Upper lobe of left lung (tissue), 6 donors: Measurements from ENCODE around the gene FKBP2. TPM values are rescaled to one million over a fixed set of nuclear protein-coding genes. Genes with fewer than 3 reads are reported as not detected.

Experiments used
- ATAC-seq, 2 donors: fragments of 200-7000 bp; cut with Tn5 transposase; one replicate each; pipeline ENCODE4 v1.9.1; 2022; ENCODE audit warnings: mild to moderate bottlenecking in 2 of 2, moderate library complexity in 2 of 2; ENCODE audit not compliant: low FRiP score in 2 of 2
- DNase-seq, 2 donors: peaks; one replicate each; pipeline ENCODE4 v3.0.0-alpha.2; 2019 to 2020
- H3K27ac ChIP-seq, 4 donors: fragments of 200-600 bp; sonication (generic); one replicate each; pipeline ENCODE4 v1.5.1; 2016 to 2019
- H3K27me3 ChIP-seq, 4 donors: fragments of 200-600 bp; sonication (generic); one replicate each; pipeline ENCODE4 v1.5.1; 2017 to 2019
- H3K36me3 ChIP-seq, 4 donors: fragments of 200-600 bp; sonication (generic); one replicate each; pipeline ENCODE4 v1.5.1; 2016 to 2019
- H3K4me1 ChIP-seq, 4 donors: fragments of 200-600 bp; sonication (generic); one replicate each; pipeline ENCODE4 v1.5.1; 2018 to 2019
- H3K4me3 ChIP-seq, 4 donors: fragments of 200-600 bp; sonication (generic); one replicate each; pipeline ENCODE4 v1.5.1; 2017 to 2019; ENCODE audit warnings: mild to moderate bottlenecking in 2 of 4, moderate library complexity in 1 of 4
- H3K9me3 ChIP-seq, 4 donors: fragments of 200-600 bp; sonication (generic); one replicate each; pipeline ENCODE4 v1.5.1; 2018 to 2019
- CTCF ChIP-seq, 6 experiments: fragments of 450-650 bp in 4 of 6; fragments of 200-600 bp in 2 of 6; sonication (generic) in 2 of 6; IDR thresholded peaks; one replicate each; pipeline ENCODE4 v1.5.1; 2016 to 2019; ENCODE audit warnings: antibody characterized with exemption in 6 of 6
- EP300 ChIP-seq, 4 donors: sonication (generic); formaldehyde crosslinking; IDR thresholded peaks; one replicate each; pipeline ENCODE4 v1.5.1; 2017; ENCODE audit warnings: antibody characterized with exemption in 4 of 4, control low read depth in 2 of 4
- POLR2A ChIP-seq, 4 donors: fragments of 450-650 bp; IDR thresholded peaks; one replicate each; pipeline ENCODE4 v1.5.1; 2016 to 2017; ENCODE audit warnings: antibody characterized with exemption in 4 of 4, mild to moderate bottlenecking in 2 of 4
- POLR2AphosphoS5 ChIP-seq, 2 donors: sonication (generic); formaldehyde crosslinking; IDR thresholded peaks; one replicate each; pipeline ENCODE4 v1.5.1; 2017; ENCODE audit warnings: antibody characterized with exemption in 2 of 2
- WGBS, 2 donors: methylation state at CpG; one replicate each; pipeline ENCODE4 v1.1.5; 2017 to 2018; 5-methylcytosine and 5-hydroxymethylcytosine counted together
- total RNA-seq, 6 donors: library from RNA; depleted of rRNA in 4 of 6; stranded (reverse); fragments of >200 nt in 4 of 6; gene quantifications; one replicate each; pipeline versions ENCODE4 v1.1.0 to v1.2.1, GENCODE V29; 2016 to 2021
- donor health status: DM: no; HTN: no; CAD: no; lungs with moderate emphysema.
- donor health status: DM: no; HTN: yes; CAD: no; lungs with severe emphysema.

Gene FKBP2
- total RNA-seq, 6 donors from 2014 or later: 40.9 to 132 (median 63.1) TPM

GRCh38 chr11:64248578-64248977 lies 7.7 kb downstream of the FKBP2 start:
- DNase-seq (no peak), ATAC-seq (no peak)
- Histone ChIP-seq H3K4me3 (no peak overlapping the region), H3K27me3 (no peaks in the 10 kb centered on the region), H3K9me3 (no peaks in the 10 kb centered on the region), H3K27ac (no peak overlapping the region), H3K36me3 (peaks cover 0 to 8% (median 7%) of the 10 kb centered on the region in 4 donors), H3K4me1 (peaks cover 41 to 61% (median 47%) of the 10 kb centered on the region in 4 donors)
- TF ChIP-seq POLR2A (IDR thresholded peaks at IDR 0.05) (no peak), POLR2AphosphoS5 (IDR thresholded peaks at IDR 0.05) (no peak), CTCF (IDR thresholded peaks at IDR 0.05) (no peak), EP300 (IDR thresholded peaks at IDR 0.05) (no peak)
- WGBS, 2 donors: 58 to 87% methylated on average over 3 to 7 of the region's 7 CpGs

GRCh38 chr11:64249038-64249437 lies 8.1 kb downstream of the FKBP2 start:
- TF ChIP-seq POLR2A (IDR thresholded peaks at IDR 0.05) (no peak), EP300 (IDR thresholded peaks at IDR 0.05) (no peak), CTCF (IDR thresholded peaks at IDR 0.05) (no peak), POLR2AphosphoS5 (IDR thresholded peaks at IDR 0.05) (no peak)
- Histone ChIP-seq H3K27ac (no peak overlapping the region), H3K36me3 (peaks cover 0 to 4% (median 2%) of the 10 kb centered on the region in 4 donors), H3K4me1 (peaks cover 41 to 63% (median 49%) of the 10 kb centered on the region in 4 donors), H3K4me3 (no peak overlapping the region), H3K27me3 (no peaks in the 10 kb centered on the region), H3K9me3 (no peaks in the 10 kb centered on the region)
- DNase-seq (no peak), ATAC-seq (no peak)
- 96 to 97% methylated on average over 3 to 4 of the region's 4 CpGs for WGBS, 2 donors

- H3K27ac ChIP-seq: no peak overlapping the region
- no peaks in the 10 kb centered on the region for H3K9me3 ChIP-seq
- H3K4me3 ChIP-seq: no peak overlapping the region
- peaks cover 40 to 63% (median 49%) of the 10 kb centered on the region in 4 donors for H3K4me1 ChIP-seq
- no peaks in the 10 kb centered on the region for H3K27me3 ChIP-seq
- DNase-seq (no peak), ATAC-seq (no peak)
- TF ChIP-seq POLR2AphosphoS5 (IDR thresholded peaks at IDR 0.05) (no peak), CTCF (IDR thresholded peaks at IDR 0.05) (no peak), POLR2A (IDR thresholded peaks at IDR 0.05) (no peak), EP300 (IDR thresholded peaks at IDR 0.05) (no peak)
- H3K36me3 ChIP-seq: peaks cover 0 to 8% (median 7%) of the 10 kb centered on the region in 4 donors
- 91 to 97% methylated on average over 8 of the region's 8 CpGs for WGBS, 2 donors
These were observed 8.9 kb downstream of the FKBP2 start for GRCh38 chr11:64249563-64250414.

GRCh38 chr11:64250415-64251015 lies 9.6 kb downstream of the FKBP2 start:
- Histone ChIP-seq H3K9me3 (no peaks in the 10 kb centered on the region), H3K27me3 (no peaks in the 10 kb centered on the region), H3K27ac (peak overlapping the region in 1 of 4 donors; percentile 81), H3K4me3 (peak overlapping the region in 3 of 4 donors; percentile 56 to 96 (median 90)), H3K4me1 (peaks cover 32 to 55% (median 42%) of the 10 kb centered on the region in 4 donors), H3K36me3 (peaks cover 0 to 15% (median 14%) of the 10 kb centered on the region in 4 donors)
- DNase-seq: peak in 1 of 2 donors; percentile 46
- TF ChIP-seq EP300 (IDR thresholded peaks at IDR 0.05): no peak
- TF ChIP-seq POLR2AphosphoS5 (IDR thresholded peaks at IDR 0.05): no peak
- TF ChIP-seq CTCF (IDR thresholded peaks at IDR 0.05): no peak
- TF ChIP-seq POLR2A (IDR thresholded peaks at IDR 0.05): no peak
- no peak for ATAC-seq
- 0 to 26% methylated on average over 1 to 13 of the region's 13 CpGs for WGBS, 2 donors
